H1 (cell line): ENCODE results near the gene PIK3R5. TPM values are rescaled to one million over a fixed set of nuclear protein-coding genes. Genes with fewer than 3 reads are reported as not detected.

ENCODE experiments used
- ATF3 ChIP-seq: IDR thresholded peaks from 2 replicates; pipeline ENCODE4 v1.6.1; 2011; ENCODE audit warnings: low read depth, mild to moderate bottlenecking, low read length; ENCODE audit not compliant: insufficient read depth
- BRCA1 ChIP-seq: IDR thresholded peaks from 2 replicates; pipeline ENCODE4 v1.6.1; 2012; ENCODE audit warnings: low read depth, low read length, improper control_type of control experiment
- CTCF ChIP-seq, 3 experiments: IDR thresholded peaks; 1 replicate in 2 of 3; 2 replicates in 1 of 3; pipeline versions ENCODE4 v1.5.1 to v1.6.1; 2011; ENCODE audit warnings: low read length in 3 of 3, mild to moderate bottlenecking in 3 of 3, inconsistent platforms in 2 of 3, low read depth in 1 of 3, moderate library complexity in 1 of 3; ENCODE audit not compliant: insufficient read depth in 1 of 3; ENCODE audit errors: control extremely low read depth in 1 of 3
- EGR1 ChIP-seq: IDR thresholded peaks from 2 replicates; pipeline ENCODE4 v1.6.1; 2011; ENCODE audit warnings: low read depth, low read length, borderline replicate concordance
- MAX ChIP-seq: IDR thresholded peaks from 2 replicates; pipeline ENCODE4 v1.6.1; 2012; ENCODE audit warnings: inconsistent platforms
- PHF8 ChIP-seq: fragments of 200-600 bp; sonication (generic); conservative IDR thresholded peaks from 2 replicates; pipeline ENCODE4 v1.7.1; 2012; ENCODE audit warnings: low read depth, mild to moderate bottlenecking, inconsistent platforms, low read length, moderate library complexity
- SIN3A ChIP-seq, 2 experiments: IDR thresholded peaks in 1 of 2; conservative IDR thresholded peaks in 1 of 2; 2 replicates each; pipeline ENCODE4 v1.6.1; 2011 to 2012; ENCODE audit warnings: low read length in 2 of 2, improper control_type of control experiment in 1 of 2, low read depth in 1 of 2, mild to moderate bottlenecking in 1 of 2
- polyA plus RNA-seq, 7 experiments: library from polyadenylated mRNA; depleted of rRNA in 3 of 7; stranded (reverse) in 5 of 7; unstranded in 2 of 7; fragments of >200 nt in 5 of 7; fragments of 200-250 nt in 2 of 7; gene quantifications; 1 replicate in 5 of 7; 2 replicates in 1 of 7; 4 replicates in 1 of 7; pipeline versions ENCODE4 v1.2.1 to v1.2.3, GENCODE V29; 2011 to 2013; ENCODE audit warnings: missing spikeins in 2 of 7, mixed read lengths in 2 of 7
- total RNA-seq: library from RNA; stranded (reverse); fragmentation: NEBNext Ultra II Directional; extraction: Animal tissue kit (Norgen Biotek cat#: 25700); gene quantifications from 2 replicates; pipeline ENCODE4 v1.2.1, GENCODE V29; 2021

The PIK3R5 gene
- total and polyA plus RNA-seq, 2 of the 8 experiments (the other 6 are each of a cell fraction or from before 2014, with no cell fraction given): 2.7 to 4.3 TPM

- TF ChIP-seq ATF3 (no peak), MAX (no peak), SIN3A (conservative IDR thresholded peaks at IDR 0.05 in 1 of 2, IDR thresholded peaks at IDR 0.05 in 1 of 2; ENCODE audit: low read depth in 1 of 2, low read length in 2 of 2) (no peak), CTCF (IDR thresholded peaks at IDR 0.05; ENCODE audit: control extremely low read depth in 1 of 3, insufficient read depth in 1 of 3, low read depth in 1 of 3, low read length in 3 of 3) (peak; percentile 68 to 83 (median 69)), BRCA1 (no peak), PHF8 (no peak), EGR1 (peak; percentile 24; the same call in 1 of the 2 replicates)
Measured at GRCh38 chr17:8832711-8833352, 132.7 kb downstream of the PIK3R5 start (continued).
